Measurements from ENCODE around the gene CCR3.

Gene CCR3

DNA sequence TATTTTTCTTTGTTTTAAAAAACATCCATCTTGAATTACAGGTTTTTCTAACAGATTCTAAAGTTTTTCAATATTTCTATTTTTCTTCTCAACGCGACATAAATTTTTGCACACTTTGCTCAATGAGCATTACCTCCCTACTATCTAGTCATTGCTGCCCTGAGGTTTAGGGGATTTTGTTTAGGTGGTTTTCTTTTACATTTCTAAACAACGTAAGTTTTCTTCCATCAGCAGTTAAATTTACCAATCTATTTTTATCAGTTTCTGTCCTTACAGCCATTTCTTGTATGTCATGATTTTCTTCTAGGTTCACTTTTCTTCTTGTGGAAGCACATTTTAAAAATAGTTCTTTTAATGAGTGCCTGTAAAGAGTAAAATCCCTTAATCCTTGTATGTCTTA, 62.5 kb downstream of the CCR3 start:
- Histone ChIP-seq H3K4me3 (ENCODE audit: low read depth, low read length) (no peak overlapping the region), H3K9ac (ENCODE audit: low read depth, low read length) (no peak overlapping the region), H3K4me1 (ENCODE audit: control insufficient read depth, insufficient read depth, low read length) (no peaks in the 10 kb centered on the region)

GRCh38 chr3:46312991-46313390, 70.7 kb downstream of the CCR3 start:
- H3K27me3 ChIP-seq (ENCODE audit: control insufficient read depth, insufficient read depth, low read length), result no peaks in the 10 kb centered on the region
- H3K36me3 ChIP-seq (ENCODE audit: control insufficient read depth, insufficient read depth, low read length), result no peaks in the 10 kb centered on the region
- no peak overlapping the region for H3K4me3 ChIP-seq (ENCODE audit: low read depth, low read length)
- H3K9ac ChIP-seq (ENCODE audit: low read depth, low read length), result no peak overlapping the region
- H3K9me3 ChIP-seq (ENCODE audit: control insufficient read depth, insufficient read depth, low read length), result no peaks in the 10 kb centered on the region
- H3K4me1 ChIP-seq (ENCODE audit: control insufficient read depth, insufficient read depth, low read length), result no peaks in the 10 kb centered on the region

More for the DNA sequence above, 62.5 kb downstream of the CCR3 start:
- H3K27me3 ChIP-seq (ENCODE audit: control insufficient read depth, insufficient read depth, low read length), result no peaks in the 10 kb centered on the region
- H3K36me3 ChIP-seq (ENCODE audit: control insufficient read depth, insufficient read depth, low read length), result no peaks in the 10 kb centered on the region
- H3K9me3 ChIP-seq (ENCODE audit: control insufficient read depth, insufficient read depth, low read length), result no peaks in the 10 kb centered on the region

DNA sequence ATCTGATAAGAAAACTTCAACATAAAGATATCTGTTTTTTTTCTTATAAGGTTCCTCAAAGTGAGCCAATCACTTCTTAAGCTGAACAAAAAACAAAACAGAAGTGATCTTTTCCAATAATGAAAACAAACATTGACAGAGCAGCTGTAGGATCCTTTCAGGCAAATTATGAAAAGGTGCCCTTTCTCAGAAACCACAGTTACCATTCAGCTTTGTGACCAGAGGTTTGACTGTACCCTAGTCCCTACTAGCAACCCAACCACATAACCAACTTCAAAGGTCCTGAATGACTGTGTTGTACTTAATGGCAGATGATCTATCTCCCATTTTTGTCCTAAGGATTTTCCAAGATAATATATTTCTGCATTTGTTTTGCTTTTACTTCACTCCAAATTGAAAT, 72.3 kb downstream of the CCR3 start:
- Histone ChIP-seq H3K9me3 (ENCODE audit: control insufficient read depth, insufficient read depth, low read length) (peaks cover 1% of the 10 kb centered on the region), H3K4me3 (ENCODE audit: low read depth, low read length) (no peak overlapping the region), H3K9ac (ENCODE audit: low read depth, low read length) (no peak overlapping the region), H3K4me1 (ENCODE audit: control insufficient read depth, insufficient read depth, low read length) (no peaks in the 10 kb centered on the region), H3K27me3 (ENCODE audit: control insufficient read depth, insufficient read depth, low read length) (no peaks in the 10 kb centered on the region), H3K36me3 (ENCODE audit: control insufficient read depth, insufficient read depth, low read length) (no peaks in the 10 kb centered on the region)

GRCh38 chr3:46316206-46316605, 73.9 kb downstream of the CCR3 start:
- no peak overlapping the region for H3K9ac ChIP-seq (ENCODE audit: low read depth, low read length)
- H3K36me3 ChIP-seq (ENCODE audit: control insufficient read depth, insufficient read depth, low read length), result no peaks in the 10 kb centered on the region
- H3K27me3 ChIP-seq (ENCODE audit: control insufficient read depth, insufficient read depth, low read length), result no peaks in the 10 kb centered on the region
- peaks cover 3% of the 10 kb centered on the region for H3K9me3 ChIP-seq (ENCODE audit: control insufficient read depth, insufficient read depth, low read length)
- no peak overlapping the region for H3K4me3 ChIP-seq (ENCODE audit: low read depth, low read length)
- H3K4me1 ChIP-seq (ENCODE audit: control insufficient read depth, insufficient read depth, low read length), result no peaks in the 10 kb centered on the region

All from iPS-15b (cell line).